Transverse colon (tissue), 4 donors: ENCODE results near the gene FLYWCH1.

ENCODE experiments used
- EP300 ChIP-seq: sonication (generic); formaldehyde crosslinking; IDR thresholded peaks from one replicate; pipeline ENCODE4 v1.6.1; 2017; ENCODE audit warnings: antibody characterized with exemption, low read depth
- POLR2A ChIP-seq: fragments of 450-650 bp; IDR thresholded peaks from one replicate; pipeline ENCODE4 v1.6.1; 2016; ENCODE audit warnings: antibody characterized with exemption, mild to moderate bottlenecking, moderate library complexity
- POLR2AphosphoS5 ChIP-seq, 3 donors: sonication (generic); formaldehyde crosslinking; IDR thresholded peaks; one replicate each; pipeline ENCODE4 v1.6.1; 2016; ENCODE audit warnings: antibody characterized with exemption in 3 of 3
- TF ChIP-seq, protein P1 (sequence below), 5 experiments: fragments of 200-600 bp in 3 of 5; fragments of 450-650 bp in 2 of 5; sonication (generic) in 3 of 5; IDR thresholded peaks; 1 replicate in 2 of 5; 2 replicates in 3 of 5; pipeline ENCODE4 v1.5.1; 2016 to 2017; ENCODE audit warnings: antibody characterized with exemption in 5 of 5, inconsistent platforms in 3 of 5, mild to moderate bottlenecking in 2 of 5, moderate library complexity in 1 of 5

DNA sequence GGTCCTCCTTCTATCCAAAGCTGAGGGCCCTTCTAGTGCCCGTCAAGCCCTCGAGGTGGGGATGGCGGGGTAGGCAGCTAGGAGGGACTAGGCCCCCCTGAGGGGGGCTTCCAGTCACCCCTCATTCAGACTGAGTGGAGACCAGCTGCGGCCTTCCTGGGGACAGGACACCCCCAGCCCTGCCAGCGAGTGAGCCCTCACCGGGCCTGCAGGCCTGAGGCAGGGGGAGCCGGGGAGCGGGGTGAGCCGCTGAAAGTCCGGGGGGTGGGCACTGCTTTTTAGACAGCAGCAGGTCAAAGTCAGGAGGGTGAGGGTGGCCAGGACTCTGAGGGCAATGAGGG, 43.7 kb downstream of the FLYWCH1 start:
- TF ChIP-seq POLR2A (no peak), EP300 (no peak), POLR2AphosphoS5 (IDR thresholded peaks at IDR 0.05) (no peak)
- TF ChIP-seq, protein P1, sequence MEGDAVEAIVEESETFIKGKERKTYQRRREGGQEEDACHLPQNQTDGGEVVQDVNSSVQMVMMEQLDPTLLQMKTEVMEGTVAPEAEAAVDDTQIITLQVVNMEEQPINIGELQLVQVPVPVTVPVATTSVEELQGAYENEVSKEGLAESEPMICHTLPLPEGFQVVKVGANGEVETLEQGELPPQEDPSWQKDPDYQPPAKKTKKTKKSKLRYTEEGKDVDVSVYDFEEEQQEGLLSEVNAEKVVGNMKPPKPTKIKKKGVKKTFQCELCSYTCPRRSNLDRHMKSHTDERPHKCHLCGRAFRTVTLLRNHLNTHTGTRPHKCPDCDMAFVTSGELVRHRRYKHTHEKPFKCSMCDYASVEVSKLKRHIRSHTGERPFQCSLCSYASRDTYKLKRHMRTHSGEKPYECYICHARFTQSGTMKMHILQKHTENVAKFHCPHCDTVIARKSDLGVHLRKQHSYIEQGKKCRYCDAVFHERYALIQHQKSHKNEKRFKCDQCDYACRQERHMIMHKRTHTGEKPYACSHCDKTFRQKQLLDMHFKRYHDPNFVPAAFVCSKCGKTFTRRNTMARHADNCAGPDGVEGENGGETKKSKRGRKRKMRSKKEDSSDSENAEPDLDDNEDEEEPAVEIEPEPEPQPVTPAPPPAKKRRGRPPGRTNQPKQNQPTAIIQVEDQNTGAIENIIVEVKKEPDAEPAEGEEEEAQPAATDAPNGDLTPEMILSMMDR (IDR thresholded peaks at IDR 0.05), result no peak
